Right lobe of liver (tissue), 6 donors: ENCODE results near the gene TTLL5. TPM values are rescaled to one million over a fixed set of nuclear protein-coding genes. Genes with fewer than 3 reads are reported as not detected.

Experiments used
- ATAC-seq, 4 donors: fragments of 200-7000 bp; cut with Tn5 transposase; one replicate each; pipeline ENCODE4 v1.9.1; 2020; ENCODE audit warnings: mild to moderate bottlenecking in 4 of 4, moderate library complexity in 4 of 4
- DNase-seq, 3 donors: peaks; one replicate each; pipeline ENCODE4 v3.0.0-alpha.2; 2020
- H3K27ac ChIP-seq, 3 donors: fragments of 200-600 bp; one replicate each; pipeline ENCODE4 v1.8.0; 2022
- H3K27me3 ChIP-seq, 2 donors: fragments of 200-600 bp; one replicate each; pipeline ENCODE4 v1.8.0; 2022
- H3K36me3 ChIP-seq, 4 donors: fragments of 200-600 bp; sonication (generic) in 1 of 4; one replicate each; pipeline versions ENCODE4 v1.5.1 to v1.8.0; 2017 to 2022; ENCODE audit warnings: control low read depth in 1 of 4
- H3K4me1 ChIP-seq, 4 donors: fragments of 200-600 bp; sonication (generic) in 1 of 4; one replicate each; pipeline versions ENCODE4 v1.5.1 to v1.8.0; 2017 to 2022; ENCODE audit warnings: control low read depth in 1 of 4
- H3K4me3 ChIP-seq, 3 donors: fragments of 200-600 bp; one replicate each; pipeline ENCODE4 v1.8.0; 2022
- H3K9me3 ChIP-seq, 4 donors: fragments of 200-600 bp; sonication (generic) in 1 of 4; one replicate each; pipeline versions ENCODE4 v1.5.1 to v1.8.0; 2017 to 2022; ENCODE audit warnings: control low read depth in 1 of 4
- CTCF ChIP-seq, 4 donors: fragments of 200-600 bp in 3 of 4; fragments of 450-650 bp in 1 of 4; IDR thresholded peaks; one replicate each; pipeline versions ENCODE4 v1.5.1 to v1.8.0; 2016 to 2022; ENCODE audit warnings: antibody characterized with exemption in 4 of 4, mild to moderate bottlenecking in 2 of 4
- POLR2A ChIP-seq: fragments of 450-650 bp; IDR thresholded peaks from one replicate; pipeline ENCODE4 v1.6.1; 2017; ENCODE audit warnings: antibody characterized with exemption, mild to moderate bottlenecking
- WGBS: methylation state at CpG from one replicate; pipeline ENCODE4 v1.1.6; 2018; ENCODE audit warnings: low coverage, low lambda C conversion rate; ENCODE audit not compliant: insufficient coverage; ENCODE audit errors: missing lambda C conversion rate; 5-methylcytosine and 5-hydroxymethylcytosine counted together
- intact Hi-C, 2 donors: fragments of 100-400 bp; cut with DNase I; formaldehyde crosslinking; loops; one replicate each; pipeline versions ENCODE4 v1.11.2 to v1.14.1; 2022
- long read RNA-seq: library from polyadenylated mRNA; unstranded; transcript quantifications from one replicate; pipeline ENCODE4 v2.0.0, GENCODE V29; 2019
- total RNA-seq, 6 experiments: library from RNA; depleted of rRNA in 2 of 6; stranded (reverse); fragments of >200 nt in 2 of 6; fragmentation: NEBNext Ultra II Directional in 3 of 6; extraction: Animal tissue kit (Norgen Biotek cat#: 25700) in 3 of 6; gene quantifications; one replicate each; pipeline versions ENCODE4 v1.1.0 to v1.2.4, GENCODE V29; 2016 to 2023
- donor health status: DM: no; HTN: yes; CAD: no.
- donor health status: DM: no; HTN: no; CAD: no.
- donor health status: DM: no; HTN: no; CAD: no.
- donor health status: DM: no; HTN: yes; CAD: no.
- donor health status: DM: no; HTN: yes; CAD: no.

The TTLL5 gene
- total RNA-seq: 10 to 100 TPM in 4 of 6 experiments, 1 to 10 TPM in 2; 7.4 to 13.8 (median 11.9) TPM
- long read RNA-seq: 0 reads

GRCh38 chr14:75660630-75661498, at the start of gene TTLL5, which contains the start of gene ERG28:
TSS of gene TTLL5 (plus strand) at chr14:75661246. CDS start at chr14:75663150, 1,904 bp downstream.
TSS of gene ERG28 (minus strand) at chr14:75660876. CDS start at chr14:75657502, 3,374 bp downstream.
- no peaks in the 10 kb centered on the region for H3K9me3 ChIP-seq
- peak within 1 kb of the TSS; percentile 66 to 83 (median 81) for H3K27ac ChIP-seq
- under 1% methylated on average over 39 of the region's 60 CpGs for WGBS

GRCh38 chr14:75612157-75612556, 48.9 kb upstream of the TTLL5 start:
- WGBS: 92% methylated on average over 2 of the region's 4 CpGs
- intact Hi-C loops: no loop called here

More at GRCh38 chr14:75660630-75661498, at the start of gene TTLL5, which contains the start of gene ERG28:
- TF ChIP-seq CTCF (IDR thresholded peaks at IDR 0.05) (no peak), POLR2A (peak; percentile 86)
- peaks cover 0 to 18% (median 7%) of the 10 kb centered on the region in 4 donors for H3K4me1 ChIP-seq
- H3K4me3 ChIP-seq: peak within 1 kb of the TSS; percentile 71 to 93 (median 87)
- ATAC-seq: peak; percentile 89 to 97 (median 93)
- intact Hi-C loops: no loop called here
- peak; percentile 96 to 98 (median 98) for DNase-seq
- no peaks in the 10 kb centered on the region for H3K27me3 ChIP-seq
- H3K36me3 ChIP-seq: peaks cover 0 to 10% (median 3%) of the 10 kb centered on the region in 4 donors

GRCh38 chr14:75614179-75614578, 46.9 kb upstream of the TTLL5 start:
- ATAC-seq (peak in 2 of 4 donors; percentile 15 to 29), DNase-seq (no peak)
- peak overlapping the region in 1 of 3 donors; percentile 16 for H3K27ac ChIP-seq

More at GRCh38 chr14:75612157-75612556, 48.9 kb upstream of the TTLL5 start:
- ATAC-seq: no peak
- no peaks in the 10 kb centered on the region for H3K9me3 ChIP-seq
- no peaks in the 10 kb centered on the region for H3K4me1 ChIP-seq
- no peaks in the 10 kb centered on the region for H3K27me3 ChIP-seq
- H3K27ac ChIP-seq: no peak overlapping the region
- DNase-seq: no peak
- no peak overlapping the region for H3K4me3 ChIP-seq
- TF ChIP-seq CTCF (IDR thresholded peaks at IDR 0.05): no peak
- TF ChIP-seq POLR2A: no peak
- H3K36me3 ChIP-seq: no peaks in the 10 kb centered on the region

GRCh38 chr14:75615200-75615599, 45.8 kb upstream of the TTLL5 start:
- TF ChIP-seq CTCF (IDR thresholded peaks at IDR 0.05) (no peak), POLR2A (no peak)
- H3K27ac ChIP-seq: no peak overlapping the region
- H3K4me1 ChIP-seq: peaks cover 0 to 10% (median 8%) of the 10 kb centered on the region in 4 donors
- 49% methylated on average over 4 of the region's 4 CpGs for WGBS
- no peak overlapping the region for H3K4me3 ChIP-seq
- intact Hi-C loops: no loop called here
- H3K9me3 ChIP-seq: no peaks in the 10 kb centered on the region
- no peak for DNase-seq
- no peaks in the 10 kb centered on the region for H3K27me3 ChIP-seq
- H3K36me3 ChIP-seq: no peaks in the 10 kb centered on the region
- ATAC-seq: peak; percentile 51 to 68 (median 57)

More at GRCh38 chr14:75614179-75614578, 46.9 kb upstream of the TTLL5 start:
- no peak overlapping the region for H3K4me3 ChIP-seq
- no peaks in the 10 kb centered on the region for H3K36me3 ChIP-seq
- no peaks in the 10 kb centered on the region for H3K27me3 ChIP-seq
- TF ChIP-seq CTCF (IDR thresholded peaks at IDR 0.05) (no peak), POLR2A (no peak)
- H3K4me1 ChIP-seq: no peaks in the 10 kb centered on the region
- no peaks in the 10 kb centered on the region for H3K9me3 ChIP-seq
- WGBS: 58% methylated on average over 4 of the region's 4 CpGs
- intact Hi-C loops: no loop called here
